GM21717 (cell line): Measurements from ENCODE around the gene TMEM41B.
"Not testable (repeated sequence)": the region's sequence is repeated elsewhere in the genome, so short reads cannot be mapped to it uniquely, and the experiment has no call there.

Experiments
- ATAC-seq: cut with Tn5 transposase; IDR thresholded peaks from one replicate; pipeline ENCODE4 v1.9.1; 2021; ENCODE audit warnings: mild to moderate bottlenecking, moderate library complexity; ENCODE audit not compliant: unreplicated experiment

TMEM41B gene

GRCh38 chr11:9263840-9264315 lies 50.5 kb downstream of the TMEM41B start:
- peak; percentile 63 for ATAC-seq

- ATAC-seq, result not testable (repeated sequence)
Measured at GRCh38 chr11:9260838-9261146, 53.6 kb downstream of the TMEM41B start.

DNA sequence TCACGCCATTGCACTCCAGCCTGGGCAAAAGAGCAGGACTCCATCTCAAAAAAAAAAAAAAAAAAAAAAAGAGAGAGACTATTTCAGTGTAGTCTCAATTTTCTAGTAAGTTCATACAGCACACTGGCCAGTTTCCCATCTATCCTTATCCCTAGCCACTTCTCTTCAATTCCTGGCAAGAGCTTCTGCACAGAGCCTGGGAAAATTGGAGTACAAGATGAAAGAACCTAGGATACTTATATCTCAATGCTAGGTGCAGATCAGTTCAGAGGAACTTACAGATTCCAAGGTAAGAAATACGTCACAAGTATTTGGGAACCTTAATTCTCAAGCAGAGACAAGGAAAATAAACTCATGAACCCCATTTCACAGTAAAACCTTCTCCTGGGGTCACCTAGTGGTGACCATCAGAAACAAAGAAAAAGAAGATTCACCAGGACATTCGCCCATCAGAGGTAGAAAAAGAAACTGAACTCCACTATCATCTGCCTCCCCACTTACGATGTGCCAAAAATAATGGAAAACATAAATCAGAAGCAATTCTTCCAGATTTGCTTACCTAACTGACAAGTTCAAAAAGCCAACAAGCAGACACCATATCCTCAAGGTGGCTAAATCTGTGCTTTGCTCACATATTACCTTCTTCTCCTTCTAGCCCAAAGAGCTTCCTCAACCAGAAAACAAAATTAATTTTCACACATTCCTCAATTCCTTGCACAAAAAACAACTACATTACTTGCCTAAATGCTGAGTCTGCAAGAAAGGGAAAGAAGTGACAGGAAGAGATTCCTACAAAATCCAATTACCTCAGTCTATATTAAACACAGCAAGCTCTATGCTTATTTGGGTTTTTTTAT lies 54.2 kb downstream of the TMEM41B start:
- no peak for ATAC-seq

GRCh38 chr11:9258279-9258678 lies 56.1 kb downstream of the TMEM41B start:
- ATAC-seq, result not testable (repeated sequence)

- ATAC-seq, result no peak
Measured at GRCh38 chr11:9254416-9254815, 60.0 kb downstream of the TMEM41B start.

- no peak for ATAC-seq
Measured at GRCh38 chr11:9253086-9253485, 61.3 kb downstream of the TMEM41B start.

GRCh38 chr11:9251311-9251710 lies 63.1 kb downstream of the TMEM41B start:
- no peak for ATAC-seq

DNA sequence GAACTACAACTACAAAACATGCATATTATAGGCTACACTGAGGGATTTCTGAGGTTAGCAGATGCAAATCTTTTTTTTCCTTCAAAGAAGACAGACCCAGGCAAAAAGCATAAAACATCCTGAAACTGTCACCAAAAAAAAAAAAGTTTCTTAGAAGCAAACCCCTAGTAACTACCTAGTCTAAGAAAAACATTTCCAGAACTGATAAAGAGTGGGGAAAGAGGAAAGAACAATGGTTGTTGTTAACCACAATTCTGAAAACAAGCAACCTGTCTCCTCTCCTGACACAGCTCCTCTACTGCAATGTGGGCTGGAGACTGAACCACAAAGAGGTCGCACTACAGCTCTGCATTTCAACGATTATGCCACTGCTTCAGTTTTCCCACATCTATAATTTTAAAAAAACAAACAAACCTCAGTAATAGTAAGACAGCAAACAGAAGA lies 64.2 kb downstream of the TMEM41B start:
- peak; percentile 79 for ATAC-seq

DNA sequence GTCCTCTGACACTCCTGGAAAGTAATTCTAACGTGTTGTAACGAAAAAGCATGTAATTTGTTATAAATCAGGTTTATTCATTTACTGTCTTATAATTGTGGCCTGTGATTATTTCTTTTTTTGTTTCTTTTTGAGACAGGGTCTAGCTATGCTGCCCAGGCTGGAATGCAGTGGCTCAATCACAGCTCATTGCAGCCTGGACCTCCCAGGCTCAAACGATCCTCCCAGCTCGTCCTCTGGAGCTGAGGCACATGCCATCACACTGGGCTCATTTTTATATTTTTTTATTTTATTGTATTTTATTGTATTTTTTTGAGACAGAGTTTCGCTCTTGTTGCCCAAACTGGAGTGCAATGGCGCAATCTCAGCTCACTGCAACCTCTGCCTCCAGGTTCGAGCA lies 65.1 kb downstream of the TMEM41B start:
- ATAC-seq, result no peak

DNA sequence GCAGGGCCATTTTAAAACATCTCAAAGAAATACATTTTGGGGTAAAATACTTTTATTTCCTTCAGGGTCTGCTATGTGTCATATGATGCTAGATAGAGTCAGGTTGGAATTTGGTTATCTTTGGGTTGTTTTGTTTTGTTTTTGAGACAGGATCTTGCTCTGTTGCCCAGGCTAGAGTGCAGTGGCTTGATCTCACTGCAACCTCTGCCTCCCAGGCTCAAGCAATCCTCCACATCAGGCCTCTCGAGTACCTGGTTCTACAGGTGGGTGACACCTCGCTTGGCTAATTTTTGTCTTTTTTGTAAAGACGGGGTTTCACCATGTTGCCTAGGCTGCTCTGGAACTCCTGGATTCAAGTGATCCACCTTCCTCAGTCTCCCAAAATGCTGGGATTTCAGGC lies 66.5 kb downstream of the TMEM41B start:
- no peak for ATAC-seq

- ATAC-seq, result not testable (repeated sequence)
Measured at GRCh38 chr11:9236242-9236641, 78.2 kb downstream of the TMEM41B start.

DNA sequence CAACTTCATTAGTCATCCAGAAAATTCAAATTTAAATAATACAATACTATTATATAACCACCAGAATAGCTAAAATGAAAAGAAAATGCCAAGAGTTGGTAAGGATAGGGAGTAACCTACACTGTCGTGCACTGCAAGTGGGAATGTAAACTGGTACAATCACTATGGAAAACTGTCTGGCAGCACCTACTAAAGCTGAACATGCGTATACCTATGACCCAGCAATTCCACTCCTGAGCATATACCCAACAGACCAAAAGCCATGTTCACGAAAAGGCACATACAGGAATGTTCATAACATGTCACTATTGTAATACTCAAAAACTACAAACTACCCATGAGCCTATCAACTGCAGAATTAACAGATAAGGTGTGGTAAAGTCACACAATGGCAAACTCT lies 81.9 kb downstream of the TMEM41B start:
- no peak for ATAC-seq

DNA sequence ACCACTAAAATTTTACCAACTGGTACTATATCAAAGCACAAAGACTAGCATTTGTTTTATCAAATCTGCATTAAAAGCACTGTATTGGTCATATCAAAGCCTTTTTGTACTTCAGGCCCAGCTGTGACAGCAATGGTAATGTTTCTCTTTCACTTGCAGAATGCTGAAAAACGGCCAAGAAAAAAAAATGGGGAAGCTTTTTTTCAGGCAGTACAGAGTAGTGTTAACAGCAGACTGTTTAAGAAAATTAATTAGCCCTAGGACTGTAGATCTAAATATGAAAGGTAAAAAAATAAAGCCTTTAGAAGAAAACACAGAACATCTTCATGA lies 82.6 kb downstream of the TMEM41B start:
- ATAC-seq, result peak; percentile 64
